Right lung (tissue), 5 donors: ENCODE measurements around the gene TOX2. TPM values are rescaled to one million over a fixed set of nuclear protein-coding genes. Genes with fewer than 3 reads are reported as not detected.

ENCODE experiments used
- DNase-seq, 2 donors: peaks; one replicate each; pipeline ENCODE4 v3.0.0-alpha.2; 2013
- polyA plus RNA-seq, 5 donors: library from polyadenylated mRNA; unstranded; fragments of 120-200 nt; gene quantifications; one replicate each; pipeline versions ENCODE4 v1.2.1 to v1.2.3, GENCODE V29; 2013; ENCODE audit warnings: inconsistent platforms in 1 of 5, low replicate concordance in 1 of 5; ENCODE audit not compliant: insufficient read length in 5 of 5, insufficient read depth in 1 of 5

Gene TOX2
- polyA plus RNA-seq, 5 donors: 31.7 to 69.8 (median 44.1) TPM

GRCh38 chr20:44073675-44074071 lies 159.0 kb downstream of the TOX2 start:
- no peak for DNase-seq

GRCh38 chr20:44074252-44075151 lies 159.8 kb downstream of the TOX2 start:
- no peak for DNase-seq

- DNase-seq: no peak
Observed at GRCh38 chr20:44075191-44075949, 160.7 kb downstream of the TOX2 start.

- no peak for DNase-seq
Observed at GRCh38 chr20:44075950-44076232, 161.2 kb downstream of the TOX2 start.

DNA sequence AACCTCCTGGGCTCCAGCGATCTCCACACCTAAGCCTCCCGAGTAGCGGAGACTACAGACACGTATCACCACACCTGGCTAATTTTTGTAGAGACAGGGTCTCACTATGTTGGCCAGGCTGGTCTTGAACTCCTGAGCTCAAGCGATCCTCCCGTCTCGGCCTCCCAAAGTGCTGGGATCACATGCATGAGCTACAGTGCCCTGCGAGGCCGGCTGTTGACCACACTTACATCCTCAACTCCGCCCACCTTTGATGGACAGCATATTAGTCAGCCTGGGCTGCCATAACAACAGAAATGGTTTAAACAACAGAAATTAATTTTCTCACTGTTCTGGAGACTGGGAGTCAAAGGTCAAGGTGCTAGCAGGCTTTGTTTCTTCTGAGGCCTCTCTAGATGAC lies 164.6 kb downstream of the TOX2 start:
- no peak for DNase-seq

GRCh38 chr20:44080064-44080463 lies 165.4 kb downstream of the TOX2 start:
- DNase-seq: no peak

- peak; percentile 70 to 80 for DNase-seq
Observed at GRCh38 chr20:44080646-44081267, 166.1 kb downstream of the TOX2 start.

- no peak for DNase-seq
Observed at GRCh38 chr20:44081476-44081875, 166.8 kb downstream of the TOX2 start.

GRCh38 chr20:44081888-44082287 lies 167.2 kb downstream of the TOX2 start:
- DNase-seq: no peak

- DNase-seq: no peak
Observed at GRCh38 chr20:44083220-44083933, 168.7 kb downstream of the TOX2 start.

GRCh38 chr20:44084439-44084838 lies 169.8 kb downstream of the TOX2 start:
- no peak for DNase-seq

DNA sequence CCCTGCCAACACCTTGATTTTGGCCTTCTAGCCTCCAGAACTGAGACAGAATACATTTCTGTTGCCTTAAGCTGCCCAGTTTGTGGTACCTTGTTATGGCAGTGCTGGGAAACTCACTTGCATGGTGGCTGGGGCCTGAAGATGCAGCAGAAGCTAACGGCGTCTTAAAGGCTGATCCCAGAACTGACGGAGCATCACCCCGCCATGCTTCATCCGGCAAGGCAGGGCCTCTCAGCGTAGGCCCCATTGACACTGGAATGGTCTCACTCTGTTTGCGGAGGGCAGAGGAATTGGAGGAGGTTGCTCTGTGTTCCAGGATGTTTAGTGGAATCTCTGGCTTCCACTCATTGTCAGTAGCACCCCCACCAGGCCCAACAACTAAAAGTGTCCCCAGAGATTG lies 170.2 kb downstream of the TOX2 start:
- no peak for DNase-seq

GRCh38 chr20:44085616-44086434 lies 171.2 kb downstream of the TOX2 start:
- no peak for DNase-seq

GRCh38 chr20:44087051-44087856 lies 172.6 kb downstream of the TOX2 start:
- DNase-seq: no peak

GRCh38 chr20:44087857-44088120 lies 173.1 kb downstream of the TOX2 start:
- no peak for DNase-seq

- DNase-seq: no peak
Observed at GRCh38 chr20:44089987-44090674, 175.5 kb downstream of the TOX2 start.

DNA sequence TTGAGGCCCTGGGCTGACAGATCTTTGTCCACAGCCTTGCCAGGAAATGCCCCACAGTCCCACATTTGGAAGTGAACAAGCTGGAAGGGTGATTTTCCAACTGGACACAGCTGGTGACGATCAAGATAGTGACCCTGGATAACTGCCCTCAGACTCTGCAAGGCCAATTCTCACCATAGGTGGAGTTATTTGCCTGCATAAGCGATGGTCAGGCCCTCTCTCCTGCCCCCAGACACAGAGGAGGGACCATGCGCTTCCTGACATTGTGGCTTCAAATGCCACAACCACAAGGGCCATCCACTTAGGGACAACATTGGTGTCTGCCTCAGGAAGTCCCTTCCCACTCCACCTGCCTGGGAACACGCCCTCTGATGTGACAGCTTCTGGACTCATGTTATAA lies 176.4 kb downstream of the TOX2 start:
- DNase-seq: no peak

DNA sequence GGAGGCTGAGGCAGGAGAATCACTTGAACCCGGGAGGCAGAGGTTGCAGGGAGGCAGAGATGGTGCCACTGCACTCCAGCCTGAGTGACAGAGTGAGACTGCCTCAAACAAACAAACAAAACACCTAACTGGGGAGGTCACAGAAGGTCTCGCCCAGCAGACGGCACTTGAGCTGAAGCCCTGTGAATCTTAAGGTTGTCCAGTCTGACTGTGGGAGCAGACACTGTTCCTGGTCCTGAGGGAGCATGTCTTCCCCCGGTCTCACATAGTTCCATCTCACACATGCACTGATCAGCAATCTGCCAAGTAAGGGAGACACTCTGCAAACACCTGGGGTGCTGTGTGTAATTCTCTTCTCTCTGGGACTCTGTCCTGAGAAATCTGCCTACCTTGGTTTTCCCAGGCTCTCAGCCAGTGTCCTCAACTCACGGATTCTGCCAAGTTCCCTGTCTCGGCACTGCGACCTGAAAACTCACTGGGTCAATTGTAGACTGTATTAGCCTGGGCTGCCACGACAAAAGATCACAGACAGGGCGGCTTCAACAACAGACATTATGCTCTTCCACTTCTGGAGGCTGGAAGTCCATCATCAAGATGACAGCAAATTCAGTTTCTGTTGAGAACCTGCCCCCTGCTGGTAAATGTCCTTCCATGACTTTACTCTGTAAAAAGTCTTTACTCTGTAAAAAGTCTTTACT lies 178.0 kb downstream of the TOX2 start:
- DNase-seq: no peak

- DNase-seq: no peak
Observed at GRCh38 chr20:44093249-44093582, 178.6 kb downstream of the TOX2 start.

DNA sequence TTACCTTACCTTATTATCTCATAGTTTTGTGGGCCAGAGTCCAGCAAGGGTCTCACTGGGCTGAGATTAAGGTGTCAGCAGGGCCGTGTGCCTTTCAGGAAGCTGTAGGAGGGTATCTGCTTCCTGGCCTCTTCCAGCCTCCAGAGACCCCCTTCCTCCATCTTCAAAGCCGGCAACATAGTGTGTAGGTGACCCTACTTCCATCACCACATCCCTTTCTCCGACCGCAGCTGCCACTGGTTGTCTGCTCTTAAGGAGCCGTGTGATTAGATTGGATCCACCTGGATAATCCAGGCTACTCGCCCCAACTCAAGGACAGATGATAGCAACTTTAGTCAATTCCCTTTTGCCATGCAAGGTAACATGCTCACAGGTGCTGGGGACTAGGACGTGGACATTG lies 181.2 kb downstream of the TOX2 start:
- DNase-seq: no peak
